Pancreas (tissue), 10 donors: ENCODE measurements around the gene PRSS27. TPM values are rescaled to one million over a fixed set of nuclear protein-coding genes. Genes with fewer than 3 reads are reported as not detected.
A peak's percentile ranks its signal among the peaks of the same experiment; 100 is the strongest.

Experiments
- ATAC-seq, 4 donors: fragments of 200-7000 bp; cut with Tn5 transposase; one replicate each; pipeline versions ENCODE4 v1.8.0 to v1.9.1; 2020; ENCODE audit warnings: mild to moderate bottlenecking in 4 of 4, moderate library complexity in 4 of 4
- DNase-seq, 6 donors: peaks; one replicate each; pipeline ENCODE4 v3.0.0-alpha.2; 2020
- FAIRE-seq: peaks from 2 replicates; lab custom pipeline; 2012; peaks lifted over from hg19 to GRCh38; lab: Jason Lieb, UNC
- H3K27ac ChIP-seq, 4 donors: fragments of 200-600 bp; sonication (generic); 1 replicate in 3 of 4; 2 replicates in 1 of 4; pipeline versions ENCODE4 v1.5.0 to v1.8.0; 2020
- H3K27me3 ChIP-seq, 4 donors: fragments of 200-600 bp; one replicate each; pipeline ENCODE4 v1.8.0; 2021
- H3K36me3 ChIP-seq, 3 donors: fragments of 200-600 bp; sonication (generic) in 1 of 3; one replicate each; pipeline versions ENCODE4 v1.5.0 to v1.8.0; 2020 to 2021
- H3K4me1 ChIP-seq, 3 donors: fragments of 200-600 bp; one replicate each; pipeline ENCODE4 v1.8.0; 2021
- H3K4me3 ChIP-seq, 4 donors: fragments of 200-600 bp; sonication (generic) in 2 of 4; one replicate each; pipeline versions ENCODE4 v1.5.0 to v1.8.0; 2020 to 2021
- H3K9me3 ChIP-seq, 4 donors: fragments of 200-600 bp; one replicate each; pipeline ENCODE4 v1.8.0; 2021
- WGBS, 2 donors: extraction: QIAGEN DNeasy Blood & Tissue Kit; methylation state at CpG; one replicate each; pipeline ENCODE4 v1.1.7; 2013; 5-methylcytosine and 5-hydroxymethylcytosine counted together
- intact Hi-C, 3 donors: fragments of 100-400 bp; cut with DNase I; formaldehyde crosslinking; loops; one replicate each; pipeline versions ENCODE4 v1.11.1 to v1.14.2; 2022
- polyA plus RNA-seq, 2 donors: library from polyadenylated mRNA; stranded (reverse); fragments of 200-250 nt; gene quantifications; one replicate each; pipeline ENCODE4 v1.2.3, GENCODE V29; 2013
- total RNA-seq, 6 donors: library from RNA; stranded (reverse); fragmentation: NEBNext Ultra II Directional in 4 of 6; extraction: Animal tissue kit (Norgen Biotek cat#: 25700) in 4 of 6; gene quantifications; one replicate each; pipeline versions ENCODE4 v1.2.1 to v1.2.4, GENCODE V29; 2021 to 2023
- TF ChIP-seq, protein P1 (sequence below), 4 donors: fragments of 200-600 bp; sonication (generic) in 3 of 4; IDR thresholded peaks; one replicate each; pipeline versions ENCODE4 v1.5.0 to v1.8.0; 2021; ENCODE audit warnings: antibody characterized with exemption in 4 of 4
- donor health status: healthy with polysubstance abuse.
- donor health status: DM: no; HTN: no; CAD: no; lungs with moderate emphysema.
- donor health status: DM: no; HTN: no; CAD: no.
- donor health status: control.
- donor health status: control.
- donor health status: Bipolar disorder and iron deficiency.
- donor health status: DM: yes; HTN: yes; CAD: no.
- donor health status: DM: no; HTN: no; CAD: no.
- donor health status: DM: no; HTN: no; CAD: no.
- donor health status: DM: yes; HTN: yes; CAD: no.

The PRSS27 gene
- total and polyA plus RNA-seq, 8 donors, result 0.22 to 2.1 (median 0.56) TPM

DNA sequence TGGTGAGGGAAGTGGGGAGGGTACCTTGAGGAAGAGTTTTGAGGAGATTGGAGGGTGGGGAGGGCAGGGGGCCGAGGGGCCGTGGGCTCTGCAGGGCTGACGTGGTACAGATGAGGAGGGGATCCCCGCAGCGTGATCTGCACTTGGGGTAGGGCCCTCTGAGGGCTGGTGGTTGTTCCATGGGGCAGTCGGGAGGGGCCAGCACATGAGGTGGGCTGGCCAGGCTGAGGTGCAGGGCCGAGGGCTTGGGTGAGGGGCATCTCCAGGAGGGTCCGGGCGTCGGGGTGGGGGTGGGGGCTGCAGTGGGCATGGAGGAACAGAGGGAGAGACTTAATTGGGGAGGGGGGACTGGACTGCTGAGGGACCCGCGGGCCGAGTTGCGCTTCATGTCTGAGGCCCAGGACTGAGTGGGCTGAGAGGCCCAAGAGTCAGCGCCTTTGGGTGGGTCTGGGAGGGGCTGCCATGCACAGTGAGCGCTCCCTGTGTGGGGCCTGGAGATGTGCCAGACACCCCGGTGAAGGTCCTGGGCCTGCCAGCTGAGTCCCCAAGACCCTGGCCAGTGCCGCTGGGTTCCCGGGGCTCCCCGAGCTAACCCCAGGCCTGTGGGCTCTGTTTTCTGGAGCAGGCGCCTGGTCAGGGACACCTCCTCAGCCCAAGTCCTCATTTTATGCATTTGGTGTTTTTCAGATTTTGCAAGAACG lies 13.3 kb downstream of the PRSS27 start:
- ATAC-seq (no peak), DNase-seq (peak in 2 of 6 donors; percentile 25 to 68), FAIRE-seq (no peak)
- WGBS, 2 donors, result 94% methylated on average over 14 to 22 of the region's 22 CpGs
- TF ChIP-seq, protein P1, sequence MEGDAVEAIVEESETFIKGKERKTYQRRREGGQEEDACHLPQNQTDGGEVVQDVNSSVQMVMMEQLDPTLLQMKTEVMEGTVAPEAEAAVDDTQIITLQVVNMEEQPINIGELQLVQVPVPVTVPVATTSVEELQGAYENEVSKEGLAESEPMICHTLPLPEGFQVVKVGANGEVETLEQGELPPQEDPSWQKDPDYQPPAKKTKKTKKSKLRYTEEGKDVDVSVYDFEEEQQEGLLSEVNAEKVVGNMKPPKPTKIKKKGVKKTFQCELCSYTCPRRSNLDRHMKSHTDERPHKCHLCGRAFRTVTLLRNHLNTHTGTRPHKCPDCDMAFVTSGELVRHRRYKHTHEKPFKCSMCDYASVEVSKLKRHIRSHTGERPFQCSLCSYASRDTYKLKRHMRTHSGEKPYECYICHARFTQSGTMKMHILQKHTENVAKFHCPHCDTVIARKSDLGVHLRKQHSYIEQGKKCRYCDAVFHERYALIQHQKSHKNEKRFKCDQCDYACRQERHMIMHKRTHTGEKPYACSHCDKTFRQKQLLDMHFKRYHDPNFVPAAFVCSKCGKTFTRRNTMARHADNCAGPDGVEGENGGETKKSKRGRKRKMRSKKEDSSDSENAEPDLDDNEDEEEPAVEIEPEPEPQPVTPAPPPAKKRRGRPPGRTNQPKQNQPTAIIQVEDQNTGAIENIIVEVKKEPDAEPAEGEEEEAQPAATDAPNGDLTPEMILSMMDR (IDR thresholded peaks at IDR 0.05), result no peak
- Histone ChIP-seq H3K9me3 (no peaks in the 10 kb centered on the region), H3K36me3 (peaks cover 0 to 30% (median 4%) of the 10 kb centered on the region in 3 donors), H3K27me3 (no peaks in the 10 kb centered on the region), H3K4me1 (no peaks in the 10 kb centered on the region), H3K27ac (no peak overlapping the region), H3K4me3 (no peak overlapping the region)
- intact Hi-C loops, result no loop called here

DNA sequence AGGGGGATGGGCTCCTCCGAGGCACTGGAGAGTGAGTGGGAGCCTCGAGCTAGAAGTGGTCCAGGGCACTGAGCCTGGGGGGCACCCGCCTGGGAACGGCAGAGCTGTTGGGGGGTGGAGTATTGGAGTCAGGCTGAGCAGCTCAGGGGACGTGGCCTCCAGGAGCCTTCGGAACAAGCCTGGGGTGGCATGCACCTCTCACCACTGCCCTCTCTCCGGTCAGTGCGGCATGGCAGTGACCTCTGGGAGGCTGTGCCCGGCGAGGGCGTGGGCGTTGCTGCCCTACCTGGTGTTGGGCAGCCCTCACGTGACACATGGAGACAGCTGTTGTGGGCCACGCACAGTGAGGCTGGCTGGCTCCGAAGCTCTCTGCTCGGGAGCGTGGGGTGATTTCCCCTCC lies 13.9 kb downstream of the PRSS27 start:
- Histone ChIP-seq H3K27me3 (no peaks in the 10 kb centered on the region), H3K4me3 (no peak overlapping the region), H3K9me3 (no peaks in the 10 kb centered on the region), H3K27ac (no peak overlapping the region), H3K36me3 (peaks cover 0 to 30% (median 4%) of the 10 kb centered on the region in 3 donors), H3K4me1 (no peaks in the 10 kb centered on the region)
- TF ChIP-seq, protein P1 (IDR thresholded peaks at IDR 0.05), result no peak
- DNase-seq (peak in 1 of 6 donors; percentile 59), FAIRE-seq (no peak), ATAC-seq (no peak)
- intact Hi-C loops, result no loop called here
- WGBS, 2 donors, result 94 to 95% methylated on average over 16 to 17 of the region's 17 CpGs

DNA sequence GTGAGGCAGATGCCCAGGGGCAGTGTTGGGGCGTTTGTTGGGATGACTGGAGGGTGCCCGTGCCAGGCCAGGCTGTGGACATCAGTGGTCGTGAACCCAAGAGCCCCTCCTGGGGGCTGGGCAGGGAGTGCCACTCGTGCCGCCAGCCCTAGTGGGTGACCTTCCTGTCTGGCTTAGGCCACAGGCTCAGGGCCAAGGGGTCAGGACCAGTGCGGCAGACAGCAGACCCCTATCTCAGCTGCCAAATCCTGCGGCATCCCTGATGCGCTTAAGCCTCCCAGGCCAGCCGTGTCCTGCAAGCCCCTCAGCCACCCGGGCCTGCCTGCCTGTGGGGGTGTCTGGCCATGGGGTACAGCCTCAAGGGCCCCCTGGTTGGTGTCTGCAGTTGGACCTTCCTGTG lies 14.7 kb downstream of the PRSS27 start:
- DNase-seq, result peak in 1 of 6 donors; percentile 58
- 93 to 94% methylated on average over 10 of the region's 10 CpGs for WGBS, 2 donors

DNA sequence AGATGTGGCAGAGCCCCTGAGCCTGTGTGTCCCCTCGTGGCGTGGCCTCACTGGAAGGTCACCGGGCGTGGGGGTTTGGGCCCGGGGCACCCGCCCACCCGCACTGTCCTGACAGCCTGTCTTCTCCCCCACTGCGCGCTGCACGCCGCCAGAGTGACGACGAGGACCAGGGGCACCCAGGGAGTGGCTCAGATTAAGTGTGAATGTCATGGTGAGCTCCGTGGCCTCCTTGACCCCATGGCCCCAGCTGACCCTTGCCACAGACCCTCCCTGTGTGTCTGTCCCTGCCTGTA lies 15.1 kb downstream of the PRSS27 start:
- intact Hi-C loops, result no loop called here
- TF ChIP-seq, protein P1 (IDR thresholded peaks at IDR 0.05), result no peak
- no peaks in the 10 kb centered on the region for H3K9me3 ChIP-seq
- FAIRE-seq (no peak), ATAC-seq (no peak), DNase-seq (peak in 1 of 6 donors; percentile 66)
- 94 to 98% methylated on average over 14 of the region's 14 CpGs for WGBS, 2 donors
- H3K27ac ChIP-seq, result no peak overlapping the region
- no peaks in the 10 kb centered on the region for H3K27me3 ChIP-seq
- peaks cover 0 to 35% (median 9%) of the 10 kb centered on the region in 3 donors for H3K36me3 ChIP-seq
- H3K4me1 ChIP-seq, result no peaks in the 10 kb centered on the region
- no peak overlapping the region for H3K4me3 ChIP-seq

More for the DNA sequence above, 14.7 kb downstream of the PRSS27 start:
- FAIRE-seq, result no peak
- TF ChIP-seq, protein P1 (IDR thresholded peaks at IDR 0.05), result no peak
- Histone ChIP-seq H3K27ac (no peak overlapping the region), H3K4me3 (no peak overlapping the region), H3K9me3 (no peaks in the 10 kb centered on the region), H3K27me3 (no peaks in the 10 kb centered on the region), H3K4me1 (no peaks in the 10 kb centered on the region), H3K36me3 (peaks cover 0 to 31% (median 5%) of the 10 kb centered on the region in 3 donors)
- intact Hi-C loops, result no loop called here
- ATAC-seq, result no peak
